Measurements from ENCODE around the gene ERF. TPM values are rescaled to one million over a fixed set of nuclear protein-coding genes. Genes with fewer than 3 reads are reported as not detected.

Gene ERF
- total RNA-seq, 1 experiment from 2014 or later: 79.1 TPM

- no peak for DNase-seq
- H3K9me3 ChIP-seq (ENCODE audit: insufficient read depth, low read depth): no peaks in the 10 kb centered on the region
- peaks cover 3% of the 10 kb centered on the region; the same call in 1 of the 2 replicates for H3F3A ChIP-seq (ENCODE audit: insufficient read depth, low read depth)
- H3K9me2 ChIP-seq (ENCODE audit: insufficient read depth): no peaks in the 10 kb centered on the region
- TF ChIP-seq CTCF (conservative IDR thresholded peaks at IDR 0.05): no peak
- TF ChIP-seq EZH2 (IDR thresholded peaks at IDR 0.05; ENCODE audit: low read depth): no peak
- ChIA-PET CTCF (no interaction called here), POLR2A (ENCODE audit: unreplicated experiment) (no interaction called here)
- H2AFZ ChIP-seq: no peak overlapping the region
- no TSS peak for BruUV-seq (replicated peaks)
- no peak overlapping the region for H3K27ac ChIP-seq
- H3K79me2 ChIP-seq (ENCODE audit: low read depth): peaks cover 19% of the 10 kb centered on the region
- no peaks in the 10 kb centered on the region; the same call in 1 of the 2 replicates for H3K36me3 ChIP-seq (ENCODE audit: low read depth)
- H4K20me1 ChIP-seq (ENCODE audit: insufficient read depth): no peaks in the 10 kb centered on the region; the same call in 1 of the 2 replicates
- no peak overlapping the region for H3K4me2 ChIP-seq
- no peaks in the 10 kb centered on the region for H3K27me3 ChIP-seq (ENCODE audit: insufficient read depth, low read depth)
- peaks cover 17% of the 10 kb centered on the region for H3K4me1 ChIP-seq (replicated peaks; ENCODE audit: insufficient read depth)
- intact Hi-C loops (cut with micrococcal nuclease; ENCODE audit: unreplicated experiment): no loop called here
- no peak overlapping the region for H3K4me3 ChIP-seq
Observed at GRCh38 chr19:42272535-42272897, 17.6 kb upstream of the ERF start.

GRCh38 chr19:42271861-42272534, 17.1 kb upstream of the ERF start:
- Histone ChIP-seq H3K9me3 (ENCODE audit: insufficient read depth, low read depth) (no peaks in the 10 kb centered on the region), H3K4me3 (no peak overlapping the region), H3K36me3 (ENCODE audit: low read depth) (no peaks in the 10 kb centered on the region; the same call in 1 of the 2 replicates), H3K4me1 (replicated peaks; ENCODE audit: insufficient read depth) (peaks cover 20% of the 10 kb centered on the region), H2AFZ (no peak overlapping the region), H4K20me1 (ENCODE audit: insufficient read depth) (no peaks in the 10 kb centered on the region; the same call in 1 of the 2 replicates), H3K9me2 (ENCODE audit: insufficient read depth) (no peaks in the 10 kb centered on the region), H3K79me2 (ENCODE audit: low read depth) (peaks cover 19% of the 10 kb centered on the region), H3K27me3 (ENCODE audit: insufficient read depth, low read depth) (no peaks in the 10 kb centered on the region), H3F3A (ENCODE audit: insufficient read depth, low read depth) (no peaks in the 10 kb centered on the region; the same call in 1 of the 2 replicates), H3K27ac (no peak overlapping the region), H3K4me2 (no peak overlapping the region)
- BruUV-seq (replicated peaks): no TSS peak
- ChIA-PET CTCF (no interaction called here), POLR2A (ENCODE audit: unreplicated experiment) (no interaction called here)
- no peak for DNase-seq
- TF ChIP-seq CTCF (conservative IDR thresholded peaks at IDR 0.05): no peak
- intact Hi-C loops (cut with micrococcal nuclease; ENCODE audit: unreplicated experiment): no loop called here

GRCh38 chr19:42271045-42271419, 16.1 kb upstream of the ERF start:
- H3K36me3 ChIP-seq (ENCODE audit: low read depth): no peaks in the 10 kb centered on the region
- no peaks in the 10 kb centered on the region for H3K9me2 ChIP-seq (ENCODE audit: insufficient read depth)
- no peaks in the 10 kb centered on the region for H3K27me3 ChIP-seq (ENCODE audit: insufficient read depth, low read depth)
- no peaks in the 10 kb centered on the region; the same call in 1 of the 2 replicates for H3F3A ChIP-seq (ENCODE audit: insufficient read depth, low read depth)
- intact Hi-C loops (cut with micrococcal nuclease; ENCODE audit: unreplicated experiment): no loop called here
- H3K4me2 ChIP-seq: 0 out of 2 replicates have a peak overlapping the region, but pooled peaks have one; percentile 98
- CTCF ChIA-PET: no interaction called here
- no peak overlapping the region for H3K4me3 ChIP-seq
- H3K27ac ChIP-seq: no peak overlapping the region
- H3K79me2 ChIP-seq (ENCODE audit: low read depth): peaks cover 19% of the 10 kb centered on the region
- no peak for DNase-seq
- H4K20me1 ChIP-seq (ENCODE audit: insufficient read depth): no peaks in the 10 kb centered on the region; the same call in 1 of the 2 replicates
- no peak overlapping the region for H2AFZ ChIP-seq
- TF ChIP-seq EZH2 (IDR thresholded peaks at IDR 0.05; ENCODE audit: low read depth) (no peak), CTCF (conservative IDR thresholded peaks at IDR 0.05) (no peak)
- POLR2A ChIA-PET (ENCODE audit: unreplicated experiment): interaction anchor here (1.4 kb wide), 1 partner anchor 28 kb away, joined by 7 read pairs; the partner anchor contains the start of gene GSK3A
- H3K9me3 ChIP-seq (ENCODE audit: insufficient read depth, low read depth): no peaks in the 10 kb centered on the region
- BruUV-seq (replicated peaks): no TSS peak
- H3K4me1 ChIP-seq (replicated peaks; ENCODE audit: insufficient read depth): peaks cover 20% of the 10 kb centered on the region

Measured in PC-9 (cell line).